ENCODE measurements around the gene DLGAP4. TPM values are rescaled to one million over a fixed set of nuclear protein-coding genes. Genes with fewer than 3 reads are reported as not detected.

The DLGAP4 gene
- polyA plus RNA-seq, 1 donor (not counting 4 experiments of a cell fraction or from before 2014, with no cell fraction given), result 9.6 TPM

GRCh38 chr20:36369739-36370138 is 63.6 kb downstream of the DLGAP4 start:
- H3K27ac ChIP-seq (ENCODE audit: control insufficient read depth, insufficient read depth, low read length), result no peak overlapping the region

GRCh38 chr20:36370991-36371790 is 65.1 kb downstream of the DLGAP4 start:
- DNase-seq (ENCODE audit: low read depth, low spot score), result no peak
- TF ChIP-seq EZH2 (IDR thresholded peaks at IDR 0.05; ENCODE audit: low read length) (no peak), CTCF (optimal IDR thresholded peaks at IDR 0.05 in 1 of 3, IDR thresholded peaks at IDR 0.05 in 1 of 3, conservative IDR thresholded peaks at IDR 0.05 in 1 of 3; ENCODE audit: extremely low read depth in 1 of 3, insufficient read depth in 2 of 3, low read length in 3 of 3) (no peak)
- Histone ChIP-seq H3K4me1 (ENCODE audit: control insufficient read depth, extremely low read depth, insufficient read depth, low read length) (no peaks in the 10 kb centered on the region), H3K4me3 (ENCODE audit: control insufficient read depth in 2 of 3, extremely low read depth in 1 of 3, insufficient read depth in 2 of 3, low read depth in 1 of 3, low read length in 3 of 3) (no peak overlapping the region), H3K9ac (ENCODE audit: control insufficient read depth, extremely low read depth, insufficient read depth, low read length) (no peak overlapping the region), H4K20me1 (ENCODE audit: control insufficient read depth, extremely low read depth, insufficient read depth, low read length) (no peaks in the 10 kb centered on the region), H2AFZ (ENCODE audit: control insufficient read depth, low read length) (no peak overlapping the region), H3K79me2 (ENCODE audit: control insufficient read depth, insufficient read depth, low read length) (no peaks in the 10 kb centered on the region), H3K36me3 (ENCODE audit: control insufficient read depth in 2 of 2, extremely low read depth in 1 of 2, insufficient read depth in 2 of 2, low read length in 2 of 2) (no peaks in the 10 kb centered on the region), H3K27ac (ENCODE audit: control insufficient read depth, insufficient read depth, low read length) (no peak overlapping the region), H3K4me2 (ENCODE audit: control insufficient read depth, extremely low read depth, insufficient read depth, low read depth, low read length) (no peak overlapping the region), H3K9me3 (ENCODE audit: control insufficient read depth, low read depth, low read length) (no peaks in the 10 kb centered on the region), H3K27me3 (ENCODE audit: control insufficient read depth, extremely low read depth, insufficient read depth, low read length) (no peaks in the 10 kb centered on the region), H3K9me1 (ENCODE audit: control insufficient read depth, extremely low read depth, insufficient read depth, low read length) (no peaks in the 10 kb centered on the region)
- dilution Hi-C loops (cut with MboI; ENCODE audit: extremely low pct_ligation_motif_present, low sequenced_read_pairs), result no loop called here
- no peak for FAIRE-seq

More at GRCh38 chr20:36369739-36370138, 63.6 kb downstream of the DLGAP4 start:
- H3K4me2 ChIP-seq (ENCODE audit: control insufficient read depth, extremely low read depth, insufficient read depth, low read depth, low read length), result no peak overlapping the region
- FAIRE-seq (no peak), DNase-seq (ENCODE audit: low read depth, low spot score) (no peak)
- H3K9me3 ChIP-seq (ENCODE audit: control insufficient read depth, low read depth, low read length), result no peaks in the 10 kb centered on the region
- no peaks in the 10 kb centered on the region for H3K4me1 ChIP-seq (ENCODE audit: control insufficient read depth, extremely low read depth, insufficient read depth, low read length)
- no peaks in the 10 kb centered on the region for H4K20me1 ChIP-seq (ENCODE audit: control insufficient read depth, extremely low read depth, insufficient read depth, low read length)
- TF ChIP-seq CTCF (optimal IDR thresholded peaks at IDR 0.05 in 1 of 3, IDR thresholded peaks at IDR 0.05 in 1 of 3, conservative IDR thresholded peaks at IDR 0.05 in 1 of 3; ENCODE audit: extremely low read depth in 1 of 3, insufficient read depth in 2 of 3, low read length in 3 of 3) (no peak), EZH2 (IDR thresholded peaks at IDR 0.05; ENCODE audit: low read length) (no peak)
- H3K9ac ChIP-seq (ENCODE audit: control insufficient read depth, extremely low read depth, insufficient read depth, low read length), result no peak overlapping the region
- H3K79me2 ChIP-seq (ENCODE audit: control insufficient read depth, insufficient read depth, low read length), result no peaks in the 10 kb centered on the region
- no peaks in the 10 kb centered on the region for H3K36me3 ChIP-seq (ENCODE audit: control insufficient read depth in 2 of 2, extremely low read depth in 1 of 2, insufficient read depth in 2 of 2, low read length in 2 of 2)
- H3K27me3 ChIP-seq (ENCODE audit: control insufficient read depth, extremely low read depth, insufficient read depth, low read length), result no peaks in the 10 kb centered on the region
- H2AFZ ChIP-seq (ENCODE audit: control insufficient read depth, low read length), result no peak overlapping the region
- no peaks in the 10 kb centered on the region for H3K9me1 ChIP-seq (ENCODE audit: control insufficient read depth, extremely low read depth, insufficient read depth, low read length)
- no peak overlapping the region for H3K4me3 ChIP-seq (ENCODE audit: control insufficient read depth in 2 of 3, extremely low read depth in 1 of 3, insufficient read depth in 2 of 3, low read depth in 1 of 3, low read length in 3 of 3)
- dilution Hi-C loops (cut with MboI; ENCODE audit: extremely low pct_ligation_motif_present, low sequenced_read_pairs), result no loop called here
